Thymus (tissue), 11 donors: ENCODE results near the gene DHRS7C. TPM values are rescaled to one million over a fixed set of nuclear protein-coding genes. Genes with fewer than 3 reads are reported as not detected.

Experiments
- DNase-seq, 9 donors: peaks; one replicate each; pipeline ENCODE4 v3.0.0-alpha.2; 2013; ENCODE audit warnings: low spot score in 9 of 9, low read depth in 6 of 9, missing footprints in 1 of 9
- H3K27ac ChIP-seq, 2 donors: one replicate each; pipeline ENCODE4 v1.5.1; 2013; ENCODE audit warnings: control low read depth in 1 of 2, low read depth in 1 of 2, low read length in 1 of 2, mild to moderate bottlenecking in 1 of 2, moderate library complexity in 1 of 2
- H3K27me3 ChIP-seq, 2 donors: one replicate each; pipeline ENCODE4 v1.5.1; 2013; ENCODE audit warnings: low read length in 1 of 2; ENCODE audit not compliant: control insufficient read depth in 2 of 2, insufficient read depth in 1 of 2
- H3K36me3 ChIP-seq, 2 donors: one replicate each; pipeline ENCODE4 v1.5.1; 2013; ENCODE audit warnings: low read length in 1 of 2, mild to moderate bottlenecking in 1 of 2, moderate library complexity in 1 of 2; ENCODE audit not compliant: control insufficient read depth in 2 of 2, insufficient read depth in 2 of 2
- H3K4me1 ChIP-seq, 2 donors: one replicate each; pipeline ENCODE4 v1.5.1; 2013; ENCODE audit warnings: low read length in 2 of 2; ENCODE audit not compliant: control insufficient read depth in 2 of 2, insufficient read depth in 2 of 2
- H3K4me3 ChIP-seq, 2 donors: one replicate each; pipeline ENCODE4 v1.5.1; 2013; ENCODE audit warnings: low read length in 2 of 2, control low read depth in 1 of 2, mild to moderate bottlenecking in 1 of 2
- H3K9me3 ChIP-seq, 2 donors: one replicate each; pipeline ENCODE4 v1.5.1; 2013; ENCODE audit warnings: low read length in 1 of 2, mild to moderate bottlenecking in 1 of 2; ENCODE audit not compliant: control insufficient read depth in 2 of 2, insufficient read depth in 1 of 2
- WGBS: extraction: QIAGEN DNeasy Blood & Tissue Kit; methylation state at CpG from one replicate; pipeline ENCODE4 v1.1.7; 2013; 5-methylcytosine and 5-hydroxymethylcytosine counted together
- polyA plus RNA-seq: library from polyadenylated mRNA; stranded (reverse); fragments of 200-250 nt; gene quantifications from one replicate; pipeline ENCODE4 v1.2.3, GENCODE V29; 2013
- total RNA-seq: library from RNA; stranded (reverse); fragments of 120-200 nt; gene quantifications from one replicate; pipeline ENCODE4 v1.2.4, GENCODE V29; 2013
- donor health status: healthy.

The DHRS7C gene
- total and polyA plus RNA-seq, 2 donors, result 0.07 to 0.24 TPM

GRCh38 chr17:9776911-9777310 is 14.5 kb downstream of the DHRS7C start:
- Histone ChIP-seq H3K36me3 (no peaks in the 10 kb centered on the region), H3K27me3 (no peaks in the 10 kb centered on the region)
- 95% methylated on average over 9 of the region's 9 CpGs for WGBS

GRCh38 chr17:9772658-9773057 is 18.7 kb downstream of the DHRS7C start:
- no peak for DNase-seq
- Histone ChIP-seq H3K36me3 (no peaks in the 10 kb centered on the region), H3K27me3 (no peaks in the 10 kb centered on the region), H3K4me3 (no peak overlapping the region), H3K4me1 (no peaks in the 10 kb centered on the region), H3K9me3 (no peaks in the 10 kb centered on the region), H3K27ac (no peak overlapping the region)
- WGBS, result 88% methylated on average over 19 of the region's 19 CpGs

More at GRCh38 chr17:9776911-9777310, 14.5 kb downstream of the DHRS7C start:
- DNase-seq, result no peak
- H3K4me3 ChIP-seq, result no peak overlapping the region
- H3K27ac ChIP-seq, result no peak overlapping the region
- no peaks in the 10 kb centered on the region for H3K9me3 ChIP-seq
- no peaks in the 10 kb centered on the region for H3K4me1 ChIP-seq

- Histone ChIP-seq H3K27ac (no peak overlapping the region), H3K4me1 (no peaks in the 10 kb centered on the region), H3K9me3 (no peaks in the 10 kb centered on the region), H3K36me3 (no peaks in the 10 kb centered on the region), H3K27me3 (no peaks in the 10 kb centered on the region), H3K4me3 (no peak overlapping the region)
- 95% methylated on average over 27 of the region's 27 CpGs for WGBS
- DNase-seq, result no peak
Measured at GRCh38 chr17:9771465-9771864, 19.9 kb downstream of the DHRS7C start.

GRCh38 chr17:9769036-9769695 is 22.2 kb downstream of the DHRS7C start:
- no peaks in the 10 kb centered on the region for H3K36me3 ChIP-seq
- H3K9me3 ChIP-seq, result no peaks in the 10 kb centered on the region
- H3K27ac ChIP-seq, result no peak overlapping the region
- DNase-seq, result no peak
- no peak overlapping the region for H3K4me3 ChIP-seq
- 90% methylated on average over 15 of the region's 15 CpGs for WGBS
- no peaks in the 10 kb centered on the region for H3K4me1 ChIP-seq
- H3K27me3 ChIP-seq, result no peaks in the 10 kb centered on the region

- no peaks in the 10 kb centered on the region for H3K27me3 ChIP-seq
- H3K9me3 ChIP-seq, result no peaks in the 10 kb centered on the region
- H3K4me1 ChIP-seq, result no peaks in the 10 kb centered on the region
- H3K4me3 ChIP-seq, result no peak overlapping the region
- DNase-seq, result peak in 2 of 9 donors; percentile 22 to 27
- no peak overlapping the region for H3K27ac ChIP-seq
- 39% methylated on average over 5 of the region's 5 CpGs for WGBS
- no peaks in the 10 kb centered on the region for H3K36me3 ChIP-seq
Measured at GRCh38 chr17:9768381-9768934, 22.9 kb downstream of the DHRS7C start.

GRCh38 chr17:9767432-9767991 is 23.9 kb downstream of the DHRS7C start:
- H3K9me3 ChIP-seq, result no peaks in the 10 kb centered on the region
- no peak for DNase-seq
- WGBS, result 88% methylated on average over 7 of the region's 7 CpGs
- no peaks in the 10 kb centered on the region for H3K27me3 ChIP-seq
- no peaks in the 10 kb centered on the region for H3K36me3 ChIP-seq
- H3K4me1 ChIP-seq, result no peaks in the 10 kb centered on the region
- no peak overlapping the region for H3K4me3 ChIP-seq
- H3K27ac ChIP-seq, result no peak overlapping the region

- Histone ChIP-seq H3K4me3 (no peak overlapping the region), H3K36me3 (no peaks in the 10 kb centered on the region), H3K27me3 (no peaks in the 10 kb centered on the region), H3K4me1 (no peaks in the 10 kb centered on the region), H3K9me3 (no peaks in the 10 kb centered on the region), H3K27ac (no peak overlapping the region)
- no peak for DNase-seq
- WGBS, result 79% methylated on average over 5 of the region's 5 CpGs
Measured at GRCh38 chr17:9766970-9767369, 24.4 kb downstream of the DHRS7C start.

- 97% methylated on average over 1 of the region's 1 CpG for WGBS
- Histone ChIP-seq H3K4me1 (no peaks in the 10 kb centered on the region), H3K9me3 (no peaks in the 10 kb centered on the region), H3K4me3 (no peak overlapping the region), H3K36me3 (no peaks in the 10 kb centered on the region), H3K27ac (no peak overlapping the region), H3K27me3 (no peaks in the 10 kb centered on the region)
- no peak for DNase-seq
Measured at GRCh38 chr17:9765322-9765721, 26.1 kb downstream of the DHRS7C start.

GRCh38 chr17:9763643-9764042 is 27.7 kb downstream of the DHRS7C start:
- H3K27ac ChIP-seq, result no peak overlapping the region
- H3K4me3 ChIP-seq, result no peak overlapping the region
- no peak for DNase-seq
- no peaks in the 10 kb centered on the region for H3K36me3 ChIP-seq
- H3K9me3 ChIP-seq, result no peaks in the 10 kb centered on the region
- H3K27me3 ChIP-seq, result no peaks in the 10 kb centered on the region
- H3K4me1 ChIP-seq, result no peaks in the 10 kb centered on the region
- WGBS, result 52% methylated on average over 4 of the region's 4 CpGs
